ENCODE data around the gene RND2.

RND2 gene

GRCh38 chr17:43010667-43011308 is 14.2 kb upstream of the RND2 start:
- no peak for DNase-seq (ENCODE audit: low spot score)
- TF ChIP-seq CTCF (IDR thresholded peaks at IDR 0.05; ENCODE audit: borderline replicate concordance, control extremely low read depth, extremely low read depth, insufficient read depth, missing control alignments), result no peak
- in situ Hi-C loops (cut with MboI; ENCODE audit: low sequenced_read_pairs, unreplicated experiment), result no loop called here

GRCh38 chr17:43011728-43012472 is 13.1 kb upstream of the RND2 start:
- in situ Hi-C loops (cut with MboI; ENCODE audit: low sequenced_read_pairs, unreplicated experiment), result no loop called here
- DNase-seq (ENCODE audit: low spot score), result no peak
- no peak for TF ChIP-seq CTCF (IDR thresholded peaks at IDR 0.05; ENCODE audit: borderline replicate concordance, control extremely low read depth, extremely low read depth, insufficient read depth, missing control alignments)

- no peak for DNase-seq (ENCODE audit: low spot score)
- in situ Hi-C loops (cut with MboI; ENCODE audit: low sequenced_read_pairs, unreplicated experiment), result no loop called here
- TF ChIP-seq CTCF (IDR thresholded peaks at IDR 0.05; ENCODE audit: borderline replicate concordance, control extremely low read depth, extremely low read depth, insufficient read depth, missing control alignments), result no peak
Measured at GRCh38 chr17:43013296-43013695, 11.7 kb upstream of the RND2 start.

GRCh38 chr17:43014020-43014648 is 10.9 kb upstream of the RND2 start:
- no peak for TF ChIP-seq CTCF (IDR thresholded peaks at IDR 0.05; ENCODE audit: borderline replicate concordance, control extremely low read depth, extremely low read depth, insufficient read depth, missing control alignments)
- in situ Hi-C loops (cut with MboI; ENCODE audit: low sequenced_read_pairs, unreplicated experiment), result no loop called here
- DNase-seq (ENCODE audit: low spot score), result no peak

GRCh38 chr17:43014649-43015542 is 10.1 kb upstream of the RND2 start:
- in situ Hi-C loops (cut with MboI; ENCODE audit: low sequenced_read_pairs, unreplicated experiment), result no loop called here
- TF ChIP-seq CTCF (IDR thresholded peaks at IDR 0.05; ENCODE audit: borderline replicate concordance, control extremely low read depth, extremely low read depth, insufficient read depth, missing control alignments), result no peak
- DNase-seq (ENCODE audit: low spot score), result no peak

GRCh38 chr17:43015579-43015978 is 9.5 kb upstream of the RND2 start:
- DNase-seq (ENCODE audit: low spot score), result peak; percentile 24
- TF ChIP-seq CTCF (IDR thresholded peaks at IDR 0.05; ENCODE audit: borderline replicate concordance, control extremely low read depth, extremely low read depth, insufficient read depth, missing control alignments), result no peak
- in situ Hi-C loops (cut with MboI; ENCODE audit: low sequenced_read_pairs, unreplicated experiment), result no loop called here
